BLaER1 (cell line): ENCODE measurements around the gene AFMID.

ENCODE experiments used
- H3K27ac ChIP-seq: shearing (Covaris generic); formaldehyde crosslinking; 2 replicates; pipeline ENCODE4 v1.8.1; 2022
- H3K27me3 ChIP-seq: shearing (Covaris generic); formaldehyde crosslinking; 2 replicates; pipeline ENCODE4 v1.8.1; 2022
- H3K36me3 ChIP-seq: shearing (Covaris generic); formaldehyde crosslinking; 2 replicates; pipeline ENCODE4 v1.8.1; 2022
- H3K4me1 ChIP-seq: shearing (Covaris generic); formaldehyde crosslinking; 2 replicates; pipeline ENCODE4 v1.8.1; 2022
- H3K4me2 ChIP-seq: shearing (Covaris generic); formaldehyde crosslinking; 2 replicates; pipeline ENCODE4 v1.8.1; 2022
- H3K4me3 ChIP-seq: shearing (Covaris generic); formaldehyde crosslinking; 2 replicates; pipeline ENCODE4 v1.8.1; 2022
- H3K9ac ChIP-seq: shearing (Covaris generic); formaldehyde crosslinking; 2 replicates; pipeline ENCODE4 v1.8.1; 2022
- H3K9me3 ChIP-seq: shearing (Covaris generic); formaldehyde crosslinking; 2 replicates; pipeline ENCODE4 v1.8.1; 2022
- H4K20me1 ChIP-seq: shearing (Covaris generic); formaldehyde crosslinking; 2 replicates; pipeline ENCODE4 v1.8.1; 2022
- Cebpa-rat ChIP-seq: shearing (Covaris generic); IDR thresholded peaks from 2 replicates; pipeline ENCODE4 v1.8.1; 2022

The AFMID gene

GRCh38 chr17:78143214-78144146 lies 43.7 kb upstream of the AFMID start:
- Histone ChIP-seq H4K20me1 (no peaks in the 10 kb centered on the region), H3K9me3 (no peaks in the 10 kb centered on the region), H3K27me3 (no peaks in the 10 kb centered on the region), H3K4me3 (no peak overlapping the region), H3K36me3 (no peaks in the 10 kb centered on the region), H3K27ac (peak overlapping the region; percentile 33; the same call in 1 of the 2 replicates), H3K4me1 (peaks cover 67% of the 10 kb centered on the region), H3K9ac (no peak overlapping the region), H3K4me2 (no peak overlapping the region)
- no peak for TF ChIP-seq Cebpa-rat

GRCh38 chr17:78144147-78144719 lies 42.9 kb upstream of the AFMID start:
- H3K4me3 ChIP-seq, result no peak overlapping the region
- H3K9me3 ChIP-seq, result no peaks in the 10 kb centered on the region
- H4K20me1 ChIP-seq, result no peaks in the 10 kb centered on the region
- H3K4me2 ChIP-seq, result 0 out of 2 replicates have a peak overlapping the region, but pooled peaks have one; percentile 22
- peak overlapping the region; percentile 33 for H3K27ac ChIP-seq
- no peak for TF ChIP-seq Cebpa-rat
- no peaks in the 10 kb centered on the region for H3K36me3 ChIP-seq
- H3K4me1 ChIP-seq, result peaks cover 59% of the 10 kb centered on the region
- H3K27me3 ChIP-seq, result no peaks in the 10 kb centered on the region
- no peak overlapping the region for H3K9ac ChIP-seq

DNA sequence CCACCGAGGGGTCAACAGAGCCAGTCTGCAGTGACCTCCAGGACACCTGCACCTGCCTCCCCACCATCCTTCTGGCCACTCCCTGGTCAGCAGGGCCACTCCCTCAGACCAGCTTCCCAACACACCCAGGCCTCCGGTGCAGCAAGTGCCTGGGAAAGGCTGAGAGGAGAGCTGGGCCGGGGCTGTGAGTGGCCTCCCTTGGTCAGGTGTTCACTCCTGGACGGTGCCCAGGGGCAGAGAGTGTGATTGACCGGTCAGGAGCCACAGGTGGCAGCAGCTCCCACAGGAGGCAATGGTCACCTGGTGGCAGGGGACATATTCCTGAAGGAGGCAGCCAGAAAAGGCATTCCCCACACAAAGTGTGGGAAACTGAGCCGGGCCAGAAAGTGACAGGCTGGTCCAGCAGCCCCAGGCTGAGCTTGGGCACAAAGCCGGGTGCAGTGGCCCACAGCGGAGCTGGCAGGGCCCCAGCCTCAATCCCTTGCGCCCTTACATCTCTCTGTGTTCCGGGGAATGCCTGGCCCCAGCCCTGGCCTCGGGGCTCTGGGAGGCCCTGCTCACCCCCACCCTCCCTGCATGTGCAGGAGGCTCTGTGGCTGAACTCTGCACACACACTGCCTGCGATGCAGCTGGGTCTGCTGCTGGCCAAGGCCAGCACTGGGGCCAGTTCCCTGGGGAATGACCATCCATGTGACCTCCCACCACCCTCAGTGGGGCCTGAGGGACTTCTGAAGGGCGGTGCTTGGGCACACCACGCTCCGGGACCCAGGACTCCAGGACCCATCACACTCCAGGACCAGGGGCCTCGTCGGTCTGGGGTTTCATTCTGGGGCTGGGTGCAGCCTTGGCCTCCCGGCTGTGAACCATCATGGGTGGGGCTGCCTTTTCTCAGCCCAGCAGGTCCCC lies 42.2 kb upstream of the AFMID start:
- Histone ChIP-seq H3K9me3 (no peaks in the 10 kb centered on the region), H4K20me1 (no peaks in the 10 kb centered on the region), H3K4me3 (no peak overlapping the region), H3K27ac (peak overlapping the region; percentile 33; the same call in 1 of the 2 replicates), H3K4me1 (peaks cover 53% of the 10 kb centered on the region), H3K4me2 (0 out of 2 replicates have a peak overlapping the region, but pooled peaks have one; percentile 22), H3K36me3 (no peaks in the 10 kb centered on the region), H3K27me3 (no peaks in the 10 kb centered on the region), H3K9ac (no peak overlapping the region)
- no peak for TF ChIP-seq Cebpa-rat

- H3K9me3 ChIP-seq, result no peaks in the 10 kb centered on the region
- no peaks in the 10 kb centered on the region for H3K27me3 ChIP-seq
- no peaks in the 10 kb centered on the region for H4K20me1 ChIP-seq
- TF ChIP-seq Cebpa-rat, result no peak
- peaks cover 46% of the 10 kb centered on the region for H3K4me1 ChIP-seq
- H3K36me3 ChIP-seq, result no peaks in the 10 kb centered on the region
- H3K4me3 ChIP-seq, result no peak overlapping the region
- H3K9ac ChIP-seq, result no peak overlapping the region
- no peak overlapping the region for H3K4me2 ChIP-seq
- H3K27ac ChIP-seq, result no peak overlapping the region
Observed at GRCh38 chr17:78146471-78146869, 40.7 kb upstream of the AFMID start.

DNA sequence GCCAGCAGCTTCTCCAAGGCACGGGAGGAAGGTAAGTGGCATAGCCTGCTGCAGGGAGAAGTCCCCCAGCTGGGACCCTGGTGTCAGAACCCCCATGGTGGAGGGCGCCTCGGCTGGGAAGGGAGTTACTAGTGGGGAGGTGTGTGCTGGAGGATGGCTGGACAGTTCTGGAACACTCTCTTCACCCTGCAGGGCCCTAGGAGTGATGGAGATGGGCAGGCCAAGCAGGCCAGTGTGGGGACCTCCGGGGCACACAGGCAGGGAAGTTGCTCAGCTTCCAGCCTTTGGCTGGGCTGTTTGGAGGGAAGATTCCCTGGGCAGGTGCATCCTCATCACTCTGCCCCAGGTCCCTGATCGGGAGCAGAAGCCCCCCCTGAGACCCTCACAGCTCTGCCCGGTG lies 40.3 kb upstream of the AFMID start:
- Histone ChIP-seq H3K27me3 (no peaks in the 10 kb centered on the region), H3K36me3 (no peaks in the 10 kb centered on the region), H3K4me2 (peak overlapping the region; percentile 44), H3K27ac (0 out of 2 replicates have a peak overlapping the region, but pooled peaks have one; percentile 22), H3K9ac (no peak overlapping the region), H3K4me3 (no peak overlapping the region), H3K4me1 (peaks cover 44% of the 10 kb centered on the region), H3K9me3 (no peaks in the 10 kb centered on the region), H4K20me1 (no peaks in the 10 kb centered on the region)
- no peak for TF ChIP-seq Cebpa-rat

GRCh38 chr17:78147315-78147998 lies 39.7 kb upstream of the AFMID start:
- Histone ChIP-seq H4K20me1 (no peaks in the 10 kb centered on the region), H3K4me2 (peak overlapping the region; percentile 44), H3K27me3 (no peaks in the 10 kb centered on the region), H3K9ac (no peak overlapping the region), H3K9me3 (no peaks in the 10 kb centered on the region), H3K4me1 (peaks cover 38% of the 10 kb centered on the region), H3K4me3 (no peak overlapping the region), H3K27ac (0 out of 2 replicates have a peak overlapping the region, but pooled peaks have one; percentile 22), H3K36me3 (no peaks in the 10 kb centered on the region)
- TF ChIP-seq Cebpa-rat, result no peak

DNA sequence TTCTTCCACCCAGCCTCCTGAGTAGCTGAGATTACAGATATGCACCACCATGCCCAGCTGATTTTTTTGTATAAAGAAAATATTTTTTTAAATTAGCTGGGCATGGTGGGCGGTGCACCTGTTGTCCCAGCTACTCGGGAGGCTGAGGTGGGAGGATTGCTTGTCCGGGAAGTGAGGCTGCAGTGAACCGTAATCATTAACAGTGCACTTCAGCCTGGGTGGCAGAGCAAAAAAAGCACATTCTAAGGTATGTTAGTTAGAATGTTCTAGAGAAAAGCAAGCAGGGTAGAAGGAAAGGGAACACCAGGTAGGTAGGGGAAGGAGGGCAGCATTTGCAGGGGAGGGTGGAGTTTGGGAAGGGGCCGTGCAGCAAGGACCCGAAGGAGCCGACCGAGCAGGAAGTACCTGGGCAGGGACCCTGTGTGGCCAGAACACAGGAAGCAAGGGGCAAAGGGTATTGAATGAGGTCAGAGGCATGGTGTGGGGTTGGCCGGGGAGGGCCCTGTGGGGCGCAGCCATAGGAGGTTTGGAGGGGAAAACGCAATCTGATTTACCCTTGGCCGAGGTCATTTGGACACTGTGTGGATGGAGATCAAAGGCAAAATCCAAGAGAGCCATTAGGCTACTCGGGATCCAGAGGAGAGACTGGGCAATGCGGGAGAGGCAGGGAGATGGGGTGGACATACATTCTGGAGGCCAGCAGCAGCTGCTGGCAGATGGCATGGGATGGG lies 38.7 kb upstream of the AFMID start:
- no peak for TF ChIP-seq Cebpa-rat
- Histone ChIP-seq H3K4me3 (no peak overlapping the region), H3K4me2 (no peak overlapping the region), H3K27ac (no peak overlapping the region), H3K36me3 (no peaks in the 10 kb centered on the region), H3K9me3 (no peaks in the 10 kb centered on the region), H4K20me1 (no peaks in the 10 kb centered on the region), H3K9ac (no peak overlapping the region), H3K4me1 (peaks cover 43% of the 10 kb centered on the region), H3K27me3 (no peaks in the 10 kb centered on the region)

- no peaks in the 10 kb centered on the region for H3K36me3 ChIP-seq
- H3K4me1 ChIP-seq, result peaks cover 44% of the 10 kb centered on the region
- no peaks in the 10 kb centered on the region for H3K9me3 ChIP-seq
- no peak for TF ChIP-seq Cebpa-rat
- H3K9ac ChIP-seq, result no peak overlapping the region
- H3K27me3 ChIP-seq, result no peaks in the 10 kb centered on the region
- no peak overlapping the region for H3K4me2 ChIP-seq
- no peak overlapping the region for H3K27ac ChIP-seq
- no peak overlapping the region for H3K4me3 ChIP-seq
- no peaks in the 10 kb centered on the region for H4K20me1 ChIP-seq
Observed at GRCh38 chr17:78151514-78152008, 35.6 kb upstream of the AFMID start.
